NCI-H460 (cell line): Measurements from ENCODE around the gene HILPDA. TPM values are rescaled to one million over a fixed set of nuclear protein-coding genes. Genes with fewer than 3 reads are reported as not detected.

Source experiments
- DNase-seq: peaks from one replicate; pipeline ENCODE4 v3.0.0-alpha.2; 2016; ENCODE audit warnings: low read depth; ENCODE audit errors: extremely low read depth
- polyA plus RNA-seq: library from polyadenylated mRNA; depleted of rRNA; stranded (reverse); fragments of >200 nt; gene quantifications from 2 replicates; pipeline ENCODE4 v1.2.3, GENCODE V29; 2014; cell fraction: nucleus; rRNA removed
- total RNA-seq: library from RNA; depleted of rRNA; stranded (reverse); fragments of >200 nt; shearing (Covaris generic); gene quantifications from 2 replicates; pipeline ENCODE4 v1.2.3, GENCODE V29; 2014; rRNA removed

The HILPDA gene
- total RNA-seq = 16.1 and 21.6 TPM in 2 replicates
- polyA plus RNA-seq = 21.8 and 27.7 TPM in 2 replicates

- DNase-seq = peak; percentile 83
Observed at GRCh38 chr7:128455543-128456254, at the start of gene HILPDA. Gene HILPDA (plus strand): TSS chr7:128455878. CDS start chr7:128457269, 1,391 bp downstream.

- DNase-seq = no peak
Observed at GRCh38 chr7:128406314-128407232, 49.1 kb upstream of the HILPDA start.

- no peak for DNase-seq
Observed at GRCh38 chr7:128407233-128407589, 48.5 kb upstream of the HILPDA start.

- DNase-seq = no peak
Observed at GRCh38 chr7:128407751-128408708, 47.6 kb upstream of the HILPDA start.

GRCh38 chr7:128408709-128409595 lies 46.7 kb upstream of the HILPDA start:
- no peak for DNase-seq

- peak; percentile 71 for DNase-seq
Observed at GRCh38 chr7:128409596-128410450, 45.9 kb upstream of the HILPDA start, which contains the start of gene IMPDH1. Gene IMPDH1 (minus strand): TSS chr7:128409982. CDS start chr7:128409901, 81 bp downstream.

GRCh38 chr7:128410451-128410753 lies 45.3 kb upstream of the HILPDA start:
- DNase-seq = no peak

GRCh38 chr7:128415217-128415785 lies 40.4 kb upstream of the HILPDA start:
- DNase-seq = no peak

- no peak for DNase-seq
Observed at GRCh38 chr7:128417071-128417470, 38.6 kb upstream of the HILPDA start.

GRCh38 chr7:128419257-128419656 lies 36.4 kb upstream of the HILPDA start:
- DNase-seq = no peak

- DNase-seq = no peak
Observed at GRCh38 chr7:128420773-128421172, 34.9 kb upstream of the HILPDA start.

GRCh38 chr7:128421384-128421783 lies 34.3 kb upstream of the HILPDA start:
- DNase-seq = no peak

- no peak for DNase-seq
Observed at GRCh38 chr7:128422037-128422436, 33.6 kb upstream of the HILPDA start.

GRCh38 chr7:128422842-128423241 lies 32.8 kb upstream of the HILPDA start:
- DNase-seq = no peak

- no peak for DNase-seq
Observed at GRCh38 chr7:128424686-128425275, 30.9 kb upstream of the HILPDA start.

- DNase-seq = peak; percentile 61
Observed at GRCh38 chr7:128425850-128426249, 29.8 kb upstream of the HILPDA start.

GRCh38 chr7:128427289-128427891 lies 28.3 kb upstream of the HILPDA start:
- DNase-seq = no peak
